ENCODE results near the gene CRNKL1.

DNA sequence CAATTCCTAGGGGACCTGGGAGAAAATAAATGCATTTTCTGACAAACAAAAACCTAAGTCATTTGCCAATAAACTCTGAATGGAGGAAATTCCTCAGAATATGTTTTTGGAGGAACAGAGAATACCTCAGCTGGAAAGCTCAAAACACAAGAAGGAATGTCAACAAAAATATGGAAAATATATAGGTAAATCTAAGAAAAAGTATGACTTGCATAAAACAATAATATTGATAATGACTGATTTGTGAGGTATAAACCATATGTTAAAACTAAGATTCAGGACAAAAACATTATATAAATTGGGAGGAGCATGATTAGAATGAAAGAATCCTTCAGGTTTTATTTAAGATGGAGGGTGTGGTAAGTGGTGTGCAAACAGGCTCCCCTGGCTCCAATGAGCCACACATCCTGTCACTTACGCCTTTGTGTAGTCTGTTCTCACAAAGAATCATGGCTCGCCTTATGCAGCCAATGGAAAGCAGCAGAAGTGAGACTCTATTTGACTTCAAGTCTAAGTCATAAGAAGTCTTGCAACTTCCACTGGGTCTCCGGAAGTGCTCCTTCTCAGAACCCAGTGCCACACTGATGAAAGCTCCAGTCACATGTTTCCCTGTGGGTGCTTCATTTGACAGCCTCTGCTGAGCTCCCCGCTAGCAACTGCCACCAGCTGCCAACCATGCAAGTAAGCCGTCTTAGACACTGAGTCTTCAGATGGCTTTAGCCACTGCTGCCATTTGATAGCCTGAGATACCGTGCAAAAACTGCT lies 8.2 kb upstream of the CRNKL1 start:
- TF ChIP-seq CTCF (IDR thresholded peaks at IDR 0.05; ENCODE audit: low read depth, low read length) (no peak), POLR2A (IDR thresholded peaks at IDR 0.05; ENCODE audit: extremely low read depth, insufficient read length) (no peak), MYC (IDR thresholded peaks at IDR 0.05; ENCODE audit: low read depth, low read length) (no peak)
- TF ChIP-seq, protein P1, sequence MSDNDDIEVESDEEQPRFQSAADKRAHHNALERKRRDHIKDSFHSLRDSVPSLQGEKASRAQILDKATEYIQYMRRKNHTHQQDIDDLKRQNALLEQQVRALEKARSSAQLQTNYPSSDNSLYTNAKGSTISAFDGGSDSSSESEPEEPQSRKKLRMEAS (IDR thresholded peaks at IDR 0.05; ENCODE audit: low read depth, low read length): no peak

All from NB4 (cell line).